GM12875 (cell line): Measurements from ENCODE around the gene ZC3H10.

Source experiments
- H3K4me3 ChIP-seq: one replicate; pipeline ENCODE4 v1.5.1; 2011; ENCODE audit warnings: low read depth, low read length, control low read depth
- CTCF ChIP-seq: IDR thresholded peaks from 2 replicates; pipeline ENCODE4 v1.5.1; 2011; ENCODE audit warnings: low read depth, mild to moderate bottlenecking, control low read depth, inconsistent platforms, low read length, moderate library complexity, borderline replicate concordance; ENCODE audit not compliant: insufficient read depth

ZC3H10 gene

DNA sequence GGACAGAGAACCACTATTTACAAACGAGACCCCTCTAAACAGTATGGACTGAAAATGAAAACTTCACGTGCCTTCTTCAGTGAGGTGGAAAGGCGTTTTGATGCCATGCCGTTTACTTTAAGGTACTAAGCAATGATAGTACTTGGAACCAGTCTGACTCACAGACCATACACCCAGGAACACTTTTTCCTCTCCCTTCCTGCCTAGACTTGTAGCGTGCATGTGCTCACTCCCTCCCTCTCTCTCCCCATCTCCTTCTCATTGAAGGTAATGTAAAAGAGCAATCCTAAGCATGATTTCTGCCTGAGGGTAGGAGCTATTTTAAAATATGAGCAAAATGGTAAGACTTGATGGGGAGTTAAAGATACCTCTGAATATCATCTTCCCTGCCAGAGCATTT, 7.5 kb upstream of the ZC3H10 start:
- no peak for TF ChIP-seq CTCF
- no peak overlapping the region for H3K4me3 ChIP-seq

- no peak overlapping the region for H3K4me3 ChIP-seq
- no peak for TF ChIP-seq CTCF
These were observed 4.0 kb upstream of the ZC3H10 start for GRCh38 chr12:56114084-56114483.

- TF ChIP-seq CTCF = no peak
- peak overlapping the region; percentile 78 for H3K4me3 ChIP-seq
These were observed 2.7 kb upstream of the ZC3H10 start for GRCh38 chr12:56115329-56115728.

- TF ChIP-seq CTCF = no peak
- peak within 1 kb of the TSS; percentile 78 for H3K4me3 ChIP-seq
These were observed 1.6 kb upstream of the ZC3H10 start, which contains the start of gene RPL41 for GRCh38 chr12:56116267-56117081. Gene RPL41, plus strand, starts transcription at chr12:56116633.

DNA sequence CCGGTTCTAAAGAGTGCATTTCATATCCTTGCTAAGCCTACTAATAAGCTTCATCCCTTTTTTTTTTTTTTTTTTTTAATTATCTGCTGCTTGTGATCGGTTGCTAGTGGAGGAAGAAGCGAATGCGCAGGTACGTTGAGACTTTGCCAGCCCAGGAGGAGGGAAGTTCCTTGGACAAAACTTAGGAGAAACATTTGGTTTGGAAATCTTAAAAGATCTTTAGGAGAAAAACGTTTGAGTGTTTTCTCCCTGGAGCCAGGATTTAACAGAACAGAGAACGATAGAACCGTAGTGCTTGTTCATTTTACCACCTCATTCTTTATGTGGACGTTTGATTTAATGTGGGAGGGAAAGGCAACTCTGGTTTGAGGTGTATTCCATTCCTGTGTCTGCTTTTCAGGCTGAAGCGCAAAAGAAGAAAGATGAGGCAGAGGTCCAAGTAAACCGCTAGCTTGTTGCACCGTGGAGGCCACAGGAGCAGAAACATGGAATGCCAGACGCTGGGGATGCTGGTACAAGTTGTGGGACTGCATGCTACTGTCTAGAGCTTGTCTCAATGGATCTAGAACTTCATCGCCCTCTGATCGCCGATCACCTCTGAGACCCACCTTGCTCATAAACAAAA, 872 bp upstream of the ZC3H10 start:
- H3K4me3 ChIP-seq = peak overlapping the region; percentile 78

DNA sequence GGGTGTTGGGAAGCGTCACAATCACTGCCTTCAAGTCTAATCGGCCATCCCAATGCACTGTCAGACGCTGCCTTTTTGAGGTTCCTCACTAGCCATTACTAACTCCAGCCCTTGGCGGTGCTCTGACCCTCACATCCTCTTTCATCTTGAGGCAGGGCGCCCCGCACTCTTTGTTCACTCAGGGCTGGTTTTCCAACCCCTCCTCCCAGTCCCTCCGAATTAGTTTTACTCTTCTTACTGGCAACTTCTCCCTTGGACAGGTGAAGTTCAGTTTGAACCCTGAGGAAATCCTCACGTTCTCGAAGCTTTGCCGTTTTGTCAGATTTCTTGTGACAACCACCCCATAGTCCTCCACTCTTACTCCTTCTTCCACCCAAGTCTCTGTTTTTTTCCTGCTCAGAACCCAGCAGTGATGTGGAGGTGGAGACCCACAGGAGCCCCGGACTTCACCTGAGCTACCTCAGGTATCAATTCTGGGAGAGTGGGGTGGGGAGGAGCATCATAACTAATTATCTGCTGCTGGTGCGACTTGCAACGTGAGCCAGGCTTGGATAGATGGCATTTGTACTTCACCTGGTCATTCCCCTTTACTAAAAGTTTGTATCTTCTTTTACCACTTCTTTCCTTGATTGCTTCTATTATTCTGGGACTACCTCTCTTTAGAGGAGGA, 757 bp downstream of the ZC3H10 start:
- peak overlapping the region; percentile 61 for H3K4me3 ChIP-seq
- no peak for TF ChIP-seq CTCF

DNA sequence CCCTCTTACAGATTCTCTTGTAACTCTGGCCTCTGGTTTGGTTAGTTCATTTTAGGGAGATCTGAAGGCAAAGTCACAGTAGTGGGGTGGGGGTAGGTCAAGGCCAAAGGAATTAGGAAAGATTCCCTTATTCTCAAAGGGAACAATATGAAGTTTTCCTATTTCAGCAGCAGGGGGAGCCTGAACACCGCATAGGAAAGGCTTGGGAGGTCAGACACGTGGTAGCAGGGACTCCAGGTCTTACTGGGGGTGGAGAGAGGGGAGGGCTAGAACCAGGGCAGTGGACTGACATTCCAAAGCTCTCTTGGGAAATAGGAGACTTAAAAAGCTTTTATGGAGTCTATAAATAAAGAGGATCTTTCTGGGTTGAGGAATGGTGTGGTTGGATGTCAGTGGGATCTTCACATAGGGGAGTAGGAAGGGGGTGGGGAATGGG, 1.3 kb downstream of the ZC3H10 start:
- no peak overlapping the region for H3K4me3 ChIP-seq
- TF ChIP-seq CTCF = peak; percentile 61; the same call in 1 of the 2 replicates
